Stimulated activated CD4-positive, alpha-beta T cell treated with anti-CD3 and anti-CD28 coated beads, Interleukin-2, amount 100 ng/mL, for 4 hours (primary cell): ENCODE measurements around the gene MLPH.

ENCODE experiments used
- DNase-seq: peaks from one replicate; pipeline ENCODE4 v3.0.0-alpha.2; 2020; ENCODE audit warnings: low read depth

Gene MLPH

GRCh38 chr2:237479747-237480146 is 7.3 kb upstream of the MLPH start:
- no peak for DNase-seq

GRCh38 chr2:237480556-237480955 is 6.5 kb upstream of the MLPH start:
- DNase-seq = no peak

GRCh38 chr2:237480988-237481525 is 6.0 kb upstream of the MLPH start:
- DNase-seq = no peak

GRCh38 chr2:237482485-237482884 is 4.6 kb upstream of the MLPH start:
- DNase-seq = no peak

- no peak for DNase-seq
Measured at GRCh38 chr2:237483018-237483731, 3.9 kb upstream of the MLPH start.

GRCh38 chr2:237485304-237485703 is 1.7 kb upstream of the MLPH start:
- no peak for DNase-seq

- DNase-seq = no peak
Measured at GRCh38 chr2:237485844-237486243, 1.2 kb upstream of the MLPH start.

- DNase-seq = no peak
Measured at GRCh38 chr2:237486334-237486818, 675 bp upstream of the MLPH start.

- no peak for DNase-seq
Measured at GRCh38 chr2:237487496-237487895, 445 bp downstream of the MLPH start.

GRCh38 chr2:237488295-237488694 is 1.2 kb downstream of the MLPH start:
- DNase-seq = no peak

- DNase-seq = no peak
Measured at GRCh38 chr2:237488901-237489860, 2.1 kb downstream of the MLPH start.

GRCh38 chr2:237490009-237490711 is 3.1 kb downstream of the MLPH start:
- no peak for DNase-seq

GRCh38 chr2:237490795-237491194 is 3.7 kb downstream of the MLPH start:
- no peak for DNase-seq

- no peak for DNase-seq
Measured at GRCh38 chr2:237491515-237492118, 4.6 kb downstream of the MLPH start.

- no peak for DNase-seq
Measured at GRCh38 chr2:237492137-237492890, 5.3 kb downstream of the MLPH start.

GRCh38 chr2:237494066-237494465 is 7.0 kb downstream of the MLPH start:
- DNase-seq = no peak

- no peak for DNase-seq
Measured at GRCh38 chr2:237495521-237496117, 8.6 kb downstream of the MLPH start.

- DNase-seq = no peak
Measured at GRCh38 chr2:237496428-237496827, 9.4 kb downstream of the MLPH start.

GRCh38 chr2:237497009-237497837 is 10.2 kb downstream of the MLPH start:
- DNase-seq = no peak

- DNase-seq = no peak
Measured at GRCh38 chr2:237497838-237498186, 10.8 kb downstream of the MLPH start.
